Smooth muscle cell of bladder (primary cell): Measurements from ENCODE around the gene SLC27A3. TPM values are rescaled to one million over a fixed set of nuclear protein-coding genes. Genes with fewer than 3 reads are reported as not detected.

ENCODE experiments used
- total RNA-seq: library from RNA; depleted of rRNA; stranded (reverse); fragments of >200 nt; gene quantifications from 2 replicates; pipeline ENCODE4 v1.2.3, GENCODE V29; 2014

Gene SLC27A3, protein sequence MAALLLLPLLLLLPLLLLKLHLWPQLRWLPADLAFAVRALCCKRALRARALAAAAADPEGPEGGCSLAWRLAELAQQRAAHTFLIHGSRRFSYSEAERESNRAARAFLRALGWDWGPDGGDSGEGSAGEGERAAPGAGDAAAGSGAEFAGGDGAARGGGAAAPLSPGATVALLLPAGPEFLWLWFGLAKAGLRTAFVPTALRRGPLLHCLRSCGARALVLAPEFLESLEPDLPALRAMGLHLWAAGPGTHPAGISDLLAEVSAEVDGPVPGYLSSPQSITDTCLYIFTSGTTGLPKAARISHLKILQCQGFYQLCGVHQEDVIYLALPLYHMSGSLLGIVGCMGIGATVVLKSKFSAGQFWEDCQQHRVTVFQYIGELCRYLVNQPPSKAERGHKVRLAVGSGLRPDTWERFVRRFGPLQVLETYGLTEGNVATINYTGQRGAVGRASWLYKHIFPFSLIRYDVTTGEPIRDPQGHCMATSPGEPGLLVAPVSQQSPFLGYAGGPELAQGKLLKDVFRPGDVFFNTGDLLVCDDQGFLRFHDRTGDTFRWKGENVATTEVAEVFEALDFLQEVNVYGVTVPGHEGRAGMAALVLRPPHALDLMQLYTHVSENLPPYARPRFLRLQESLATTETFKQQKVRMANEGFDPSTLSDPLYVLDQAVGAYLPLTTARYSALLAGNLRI
- 9.8 and 16.3 TPM in 2 replicates for total RNA-seq

DNA sequence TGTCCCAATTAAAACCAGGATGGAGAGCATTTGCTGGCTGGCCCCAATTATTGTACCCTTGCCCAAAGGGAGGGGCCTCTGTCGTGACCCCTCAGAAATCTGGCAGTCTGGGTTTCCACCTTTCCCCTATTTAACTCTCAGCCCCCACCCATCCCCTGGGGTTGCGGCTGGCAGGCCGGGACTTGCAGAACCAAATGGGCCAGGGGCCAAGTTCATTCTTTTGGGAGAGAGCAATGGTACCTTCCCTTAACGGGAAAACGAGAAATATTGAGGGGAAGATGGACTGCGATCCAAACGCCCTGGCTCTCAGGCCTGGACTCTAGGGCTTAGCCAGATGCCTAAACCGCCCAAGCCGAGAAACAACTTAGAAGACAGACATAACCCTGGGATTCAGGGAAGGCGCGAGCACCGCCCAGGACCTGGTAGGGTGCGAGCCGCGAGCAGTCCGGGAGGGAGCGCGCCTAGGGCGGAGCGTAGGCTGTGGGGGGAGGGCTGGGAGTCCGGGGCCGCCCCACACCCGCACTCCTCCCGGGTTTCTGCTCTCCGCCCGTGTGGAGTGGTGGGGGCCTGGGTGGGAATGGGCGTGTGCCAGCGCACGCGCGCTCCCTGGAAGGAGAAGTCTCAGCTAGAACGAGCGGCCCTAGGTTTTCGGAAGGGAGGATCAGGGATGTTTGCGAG is at the start of gene SLC27A3:
SLC27A3 (plus strand) TSS at position 628 of the 678 bp plus-strand sequence. CDS start 91 bp downstream, outside the sequence.

DNA sequence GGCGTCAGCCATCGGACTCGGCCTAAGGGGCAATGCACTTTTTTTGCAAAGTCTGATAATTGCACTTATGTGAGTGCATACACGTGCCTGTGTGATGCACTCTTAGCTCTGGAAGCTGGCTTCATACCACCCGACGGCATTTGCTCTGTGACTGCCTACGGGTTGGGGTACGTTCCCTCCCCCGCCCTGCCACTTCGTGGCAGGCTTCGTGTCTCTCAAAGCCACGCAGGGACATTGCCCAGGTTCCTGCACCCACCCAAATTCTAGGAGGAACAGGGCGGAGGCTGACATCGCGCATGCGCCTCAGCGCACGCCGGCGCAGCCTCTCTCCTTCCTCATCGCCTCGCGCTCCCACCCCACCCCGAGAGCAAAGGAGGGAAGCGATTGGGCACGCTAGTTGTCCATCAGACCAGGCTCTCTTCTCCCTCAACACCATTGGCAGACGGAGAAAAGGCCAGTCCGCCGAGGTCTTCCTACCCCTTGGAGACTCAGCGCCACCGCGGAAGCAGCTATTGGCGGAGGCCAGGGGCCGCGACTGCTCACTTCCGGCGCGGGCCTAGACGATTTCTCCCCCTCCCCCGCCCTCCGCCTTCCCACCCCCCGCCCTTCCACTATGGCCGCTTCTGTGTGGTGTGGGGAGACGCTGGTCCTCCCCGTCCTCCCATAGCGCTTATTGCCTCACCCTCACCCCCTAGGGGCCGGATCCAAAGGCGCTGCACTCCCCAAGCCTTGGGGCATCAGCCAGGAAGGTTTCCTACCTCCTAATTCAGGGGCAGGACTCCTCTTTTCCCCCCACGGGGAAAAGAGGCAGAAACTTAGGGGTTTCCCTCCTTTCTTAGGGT is 47.5 kb upstream of the SLC27A3 start, which contains the start of gene INTS3:
INTS3 (plus strand) TSS at position 588 of the 842 bp plus-strand sequence. CDS start 585 bp downstream, outside the sequence.

Other genes starting within 250 kb of the SLC27A3 start
- 1,840 and 3,415 TPM in 2 replicates for gene S100A6, start 239.4 kb upstream of the SLC27A3 start, total RNA-seq
- 1.1 TPM in 1 of 2 replicates, not detected in the other for gene S100A5, start 234.5 kb upstream of the SLC27A3 start, total RNA-seq
- gene S100A4, start 229.6 kb upstream of the SLC27A3 start, total RNA-seq: 191 and 237 TPM in 2 replicates
- gene S100A3, start 226.1 kb upstream of the SLC27A3 start, total RNA-seq: 8.2 and 10.4 TPM in 2 replicates
- gene S100A2, start 209.6 kb upstream of the SLC27A3 start, total RNA-seq: 1.8 and 2.6 TPM in 2 replicates
- 84.3 and 106 TPM in 2 replicates for gene S100A16, start 162.3 kb upstream of the SLC27A3 start, total RNA-seq
- gene S100A14, start 159.1 kb upstream of the SLC27A3 start, total RNA-seq: 0.18 and 0.28 TPM in 2 replicates
- gene S100A13, start 147.9 kb upstream of the SLC27A3 start, total RNA-seq: 132 and 199 TPM in 2 replicates
- not detected in 2 replicates for gene S100A1, start 147.0 kb upstream of the SLC27A3 start, total RNA-seq
- 21.5 and 24.2 TPM in 2 replicates for gene CHTOP, start 141.3 kb upstream of the SLC27A3 start, total RNA-seq
- gene SNAPIN, start 116.7 kb upstream of the SLC27A3 start, total RNA-seq: 51.9 and 63.6 TPM in 2 replicates
- 145 and 148 TPM in 2 replicates for gene ILF2, start 104.4 kb upstream of the SLC27A3 start, total RNA-seq
- 0.57 and 1.5 TPM in 2 replicates for gene NPR1, start 96.7 kb upstream of the SLC27A3 start, total RNA-seq
- gene INTS3, start 47.4 kb upstream of the SLC27A3 start, total RNA-seq: 18.3 and 24.3 TPM in 2 replicates
- gene GATAD2B, start 147.6 kb downstream of the SLC27A3 start, total RNA-seq: 2.0 and 2.5 TPM in 2 replicates
- gene DENND4B, start 171.3 kb downstream of the SLC27A3 start, total RNA-seq: 10.2 and 14.4 TPM in 2 replicates
- 2.6 and 3.1 TPM in 2 replicates for gene CRTC2, start 183.2 kb downstream of the SLC27A3 start, total RNA-seq
- gene SLC39A1, start 188.1 kb downstream of the SLC27A3 start, total RNA-seq: 83.2 and 92.6 TPM in 2 replicates
- 5.1 and 6.4 TPM in 2 replicates for gene CREB3L4, start 192.5 kb downstream of the SLC27A3 start, total RNA-seq
- gene JTB, start 202.3 kb downstream of the SLC27A3 start, total RNA-seq: 130 and 163 TPM in 2 replicates
- 75.2 and 88.0 TPM in 2 replicates for gene RAB13, start 210.9 kb downstream of the SLC27A3 start, total RNA-seq
- gene RPS27, start 215.4 kb downstream of the SLC27A3 start, total RNA-seq: 2,930 and 3,644 TPM in 2 replicates